Hematopoietic multipotent progenitor cell treated with erythropoietin and hydrocortisone succinate and interleukin-3 and kit ligand, for 6 days (in vitro differentiated cells): ENCODE measurements around the gene FOXO3.
"Not testable (repeated sequence)": the region's sequence is repeated elsewhere in the genome, so short reads cannot be mapped to it uniquely, and the experiment has no call there.

ENCODE experiments used
- DNase-seq: peaks from one replicate; pipeline ENCODE4 v3.0.0-alpha.2; 2015

The FOXO3 gene

GRCh38 chr6:108556250-108556649, 4.5 kb upstream of the FOXO3 start:
- DNase-seq = no peak

GRCh38 chr6:108556866-108557493, 3.7 kb upstream of the FOXO3 start:
- no peak for DNase-seq

GRCh38 chr6:108557494-108558371, 3.0 kb upstream of the FOXO3 start:
- peak; percentile 88 for DNase-seq

- peak; percentile 99 for DNase-seq
Observed at GRCh38 chr6:108558372-108559096, 2.2 kb upstream of the FOXO3 start.

- peak; percentile 91 for DNase-seq
Observed at GRCh38 chr6:108559097-108559883, 1.4 kb upstream of the FOXO3 start.

GRCh38 chr6:108559884-108560462, 744 bp upstream of the FOXO3 start:
- DNase-seq = peak; percentile 55

GRCh38 chr6:108561309-108561647, 561 bp downstream of the FOXO3 start:
- DNase-seq = not testable (repeated sequence)

- peak; percentile 57 for DNase-seq
Observed at GRCh38 chr6:108561742-108562502, 1.2 kb downstream of the FOXO3 start.

GRCh38 chr6:108562503-108562993, 1.8 kb downstream of the FOXO3 start:
- peak; percentile 92 for DNase-seq

GRCh38 chr6:108563292-108563691, 2.6 kb downstream of the FOXO3 start:
- no peak for DNase-seq

- DNase-seq = no peak
Observed at GRCh38 chr6:108564178-108564577, 3.5 kb downstream of the FOXO3 start.

GRCh38 chr6:108565091-108565766, 4.5 kb downstream of the FOXO3 start:
- peak; percentile 78 for DNase-seq

- peak; percentile 83 for DNase-seq
Observed at GRCh38 chr6:108565893-108566292, 5.2 kb downstream of the FOXO3 start.

- DNase-seq = no peak
Observed at GRCh38 chr6:108566406-108566805, 5.7 kb downstream of the FOXO3 start.

GRCh38 chr6:108568101-108568500, 7.4 kb downstream of the FOXO3 start:
- no peak for DNase-seq

GRCh38 chr6:108568551-108569305, 8.0 kb downstream of the FOXO3 start:
- DNase-seq = no peak

- peak; percentile 51 for DNase-seq
Observed at GRCh38 chr6:108570517-108570916, 9.8 kb downstream of the FOXO3 start.

- DNase-seq = peak; percentile 91
Observed at GRCh38 chr6:108574457-108575141, 13.9 kb downstream of the FOXO3 start.

- DNase-seq = peak; percentile 85
Observed at GRCh38 chr6:108575905-108576494, 15.3 kb downstream of the FOXO3 start.
